Lung (tissue), 12 donors: ENCODE data around the gene RSPRY1. TPM values are rescaled to one million over a fixed set of nuclear protein-coding genes. Genes with fewer than 3 reads are reported as not detected.

Source experiments
- ATAC-seq: fragments of 200-7000 bp; cut with Tn5 transposase; one replicate; pipeline ENCODE4 v1.9.1; 2020; ENCODE audit warnings: moderate number of reproducible peaks; ENCODE audit not compliant: insufficient read depth, low FRiP score
- DNase-seq, 3 donors: peaks; one replicate each; pipeline ENCODE4 v3.0.0-alpha.2; 2013 to 2017
- H3K27ac ChIP-seq, 2 donors: one replicate each; pipeline ENCODE4 v1.5.1; 2013; ENCODE audit warnings: mild to moderate bottlenecking in 2 of 2, moderate library complexity in 2 of 2, control low read depth in 1 of 2, inconsistent platforms in 1 of 2, low read depth in 1 of 2, low read length in 1 of 2
- H3K27me3 ChIP-seq, 3 donors: one replicate each; pipeline ENCODE4 v1.5.1; 2013; ENCODE audit warnings: low read length in 2 of 3; ENCODE audit not compliant: control insufficient read depth in 3 of 3, insufficient read depth in 3 of 3
- H3K36me3 ChIP-seq, 4 donors: one replicate each; pipeline ENCODE4 v1.5.1; 2013; ENCODE audit warnings: low read length in 4 of 4, mild to moderate bottlenecking in 1 of 4, moderate library complexity in 1 of 4; ENCODE audit not compliant: control insufficient read depth in 4 of 4, insufficient read depth in 4 of 4
- H3K4me1 ChIP-seq, 5 donors: one replicate each; pipeline ENCODE4 v1.5.1; 2013; ENCODE audit warnings: low read length in 5 of 5, mild to moderate bottlenecking in 2 of 5, moderate library complexity in 1 of 5; ENCODE audit not compliant: control insufficient read depth in 5 of 5, insufficient read depth in 5 of 5
- H3K4me3 ChIP-seq: one replicate; pipeline ENCODE4 v1.5.1; 2013; ENCODE audit warnings: mild to moderate bottlenecking, control low read depth, moderate library complexity
- H3K9ac ChIP-seq, 2 donors: one replicate each; pipeline ENCODE4 v1.5.1; 2013; ENCODE audit warnings: low read length in 2 of 2, control low read depth in 1 of 2; ENCODE audit not compliant: insufficient read depth in 1 of 2
- H3K9me3 ChIP-seq, 4 donors: one replicate each; pipeline ENCODE4 v1.5.1; 2013; ENCODE audit warnings: low read length in 3 of 4, mild to moderate bottlenecking in 1 of 4, moderate library complexity in 1 of 4; ENCODE audit not compliant: control insufficient read depth in 4 of 4, insufficient read depth in 3 of 4
- CTCF ChIP-seq: IDR thresholded peaks from 2 replicates; pipeline ENCODE4 v1.5.1; 2012; ENCODE audit warnings: mild to moderate bottlenecking; ENCODE audit errors: control extremely low read depth, extremely low read depth
- WGBS, 2 donors: extraction: QIAGEN DNeasy Blood & Tissue Kit; methylation state at CpG; one replicate each; pipeline ENCODE4 v1.1.7; 2013; 5-methylcytosine and 5-hydroxymethylcytosine counted together
- polyA plus RNA-seq, 2 donors: library from polyadenylated mRNA; stranded (reverse); fragments of 200-250 nt; gene quantifications; one replicate each; pipeline ENCODE4 v1.2.1, GENCODE V29; 2013
- total RNA-seq, 2 donors: library from RNA; depleted of rRNA in 1 of 2; stranded (reverse); fragments of >200 nt in 1 of 2; gene quantifications; one replicate each; pipeline ENCODE4 v1.2.1, GENCODE V29; 2014 to 2021
- donor health status: control.
- donor health status: control.
- donor health status: Bipolar disorder and iron deficiency.
- donor health status: healthy.
- donor health status: DM: yes; HTN: yes; CAD: no.

The RSPRY1 gene
- total and polyA plus RNA-seq, 4 donors, result 10.5 to 71.7 (median 25.2) TPM

DNA sequence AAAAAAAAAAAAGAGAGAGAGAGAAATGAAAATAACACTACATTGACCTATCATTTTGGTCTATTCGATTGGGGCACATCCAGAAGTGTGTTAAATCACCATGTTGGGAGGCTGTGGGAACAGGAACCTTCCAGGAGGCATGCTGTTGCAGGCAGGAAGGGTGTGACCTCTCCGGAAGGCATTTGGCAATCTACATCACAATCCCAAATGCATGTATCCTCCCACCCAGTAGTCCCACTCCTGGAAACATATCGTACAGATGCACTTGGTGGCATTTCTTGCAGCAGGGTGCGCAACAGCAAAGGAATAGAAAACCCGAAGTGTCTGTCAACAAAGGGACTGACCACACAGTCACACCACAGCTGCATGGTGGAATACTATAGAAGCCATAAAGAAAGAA lies 90.5 kb downstream of the RSPRY1 start:
- H3K4me3 ChIP-seq, result no peak overlapping the region
- H3K36me3 ChIP-seq, result no peaks in the 10 kb centered on the region
- no peak for TF ChIP-seq CTCF
- DNase-seq (no peak), ATAC-seq (no peak)
- H3K4me1 ChIP-seq, result peaks cover 0 to 28% (median 0%) of the 10 kb centered on the region in 5 donors
- H3K27me3 ChIP-seq, result peaks cover 0 to 9% (median 3%) of the 10 kb centered on the region in 3 donors
- H3K9me3 ChIP-seq, result no peaks in the 10 kb centered on the region
- no peak overlapping the region for H3K9ac ChIP-seq
- peak overlapping the region in 1 of 2 donors; percentile 9 for H3K27ac ChIP-seq
- 26 to 42% methylated on average over 5 of the region's 5 CpGs for WGBS, 2 donors

DNA sequence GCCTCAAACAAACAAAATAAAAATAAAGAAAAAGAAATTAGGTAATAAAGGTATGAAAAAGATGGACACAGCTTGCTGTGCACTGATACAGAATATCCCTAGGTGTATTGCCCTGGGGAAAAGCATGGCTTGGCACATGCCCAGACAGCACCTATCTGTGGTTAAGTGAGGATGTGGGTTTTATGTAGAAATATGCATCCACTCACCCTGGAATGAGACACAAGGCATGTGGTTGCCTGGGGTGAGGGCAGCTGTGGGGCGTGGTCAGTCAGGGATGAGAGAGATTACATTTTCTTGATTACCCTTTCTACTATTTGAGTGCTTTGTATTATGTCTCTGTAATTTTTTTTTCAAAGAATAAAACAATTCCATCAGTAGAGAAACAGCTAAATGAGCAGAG lies 91.5 kb downstream of the RSPRY1 start:
- H3K4me1 ChIP-seq, result peaks cover 0 to 25% (median 0%) of the 10 kb centered on the region in 5 donors
- no peak overlapping the region for H3K9ac ChIP-seq
- no peaks in the 10 kb centered on the region for H3K9me3 ChIP-seq
- DNase-seq (no peak), ATAC-seq (peak; percentile 58)
- no peak overlapping the region for H3K4me3 ChIP-seq
- H3K27ac ChIP-seq, result peak overlapping the region in 1 of 2 donors; percentile 42
- WGBS, 2 donors, result 22 to 31% methylated on average over 1 of the region's 1 CpG
- no peak for TF ChIP-seq CTCF
- H3K36me3 ChIP-seq, result no peaks in the 10 kb centered on the region
- peaks cover 0 to 17% (median 8%) of the 10 kb centered on the region in 3 donors for H3K27me3 ChIP-seq

GRCh38 chr16:57278494-57278893 lies 92.4 kb downstream of the RSPRY1 start:
- no peak for TF ChIP-seq CTCF
- 75 to 87% methylated on average over 4 of the region's 4 CpGs for WGBS, 2 donors
- Histone ChIP-seq H3K4me3 (no peak overlapping the region), H3K27me3 (peaks cover 0 to 23% (median 12%) of the 10 kb centered on the region in 3 donors), H3K36me3 (no peaks in the 10 kb centered on the region), H3K9me3 (no peaks in the 10 kb centered on the region), H3K4me1 (peaks cover 0 to 24% (median 0%) of the 10 kb centered on the region in 5 donors), H3K27ac (peak overlapping the region in 1 of 2 donors; percentile 76), H3K9ac (no peak overlapping the region)
- ATAC-seq, result no peak
- no peak for DNase-seq
